AG09309 (cell line): ENCODE measurements around the gene ELOVL5.
A peak's percentile ranks its signal among the peaks of the same experiment; 100 is the strongest.

Experiments
- DNase-seq: peaks from one replicate; pipeline ENCODE4 v3.0.0-alpha.2; 2010; ENCODE audit warnings: low read depth
- H3K4me3 ChIP-seq: 2 replicates; pipeline ENCODE4 v1.5.1; 2011; ENCODE audit warnings: mild to moderate bottlenecking, low read depth, low read length, moderate library complexity; ENCODE audit not compliant: control insufficient read depth
- TF ChIP-seq, protein P1 (sequence below): IDR thresholded peaks from 2 replicates; pipeline ENCODE4 v1.5.1; 2011; ENCODE audit warnings: mild to moderate bottlenecking, low read depth, low read length, inconsistent platforms; ENCODE audit not compliant: insufficient read depth, control insufficient read depth; ENCODE audit errors: missing control alignments

ELOVL5 gene

DNA sequence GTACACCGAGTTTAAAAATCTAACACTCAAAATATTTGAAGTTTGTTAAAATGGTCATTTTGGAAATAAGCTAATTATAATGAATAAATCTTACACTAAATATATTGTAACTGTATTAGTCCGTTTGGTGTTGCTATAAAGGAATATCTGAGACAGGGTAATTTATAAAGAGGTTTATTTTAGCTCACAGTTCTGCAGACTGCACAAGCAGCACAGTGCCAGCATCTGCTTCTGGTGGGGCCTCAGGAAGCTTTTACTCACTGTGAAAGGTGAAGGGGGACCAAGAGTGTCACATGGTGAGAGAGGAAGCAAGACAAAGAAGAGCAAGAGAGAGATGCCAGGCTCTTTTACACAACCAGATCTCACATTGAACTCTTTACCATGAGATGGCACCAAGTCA, 17.1 kb downstream of the ELOVL5 start:
- TF ChIP-seq, protein P1, sequence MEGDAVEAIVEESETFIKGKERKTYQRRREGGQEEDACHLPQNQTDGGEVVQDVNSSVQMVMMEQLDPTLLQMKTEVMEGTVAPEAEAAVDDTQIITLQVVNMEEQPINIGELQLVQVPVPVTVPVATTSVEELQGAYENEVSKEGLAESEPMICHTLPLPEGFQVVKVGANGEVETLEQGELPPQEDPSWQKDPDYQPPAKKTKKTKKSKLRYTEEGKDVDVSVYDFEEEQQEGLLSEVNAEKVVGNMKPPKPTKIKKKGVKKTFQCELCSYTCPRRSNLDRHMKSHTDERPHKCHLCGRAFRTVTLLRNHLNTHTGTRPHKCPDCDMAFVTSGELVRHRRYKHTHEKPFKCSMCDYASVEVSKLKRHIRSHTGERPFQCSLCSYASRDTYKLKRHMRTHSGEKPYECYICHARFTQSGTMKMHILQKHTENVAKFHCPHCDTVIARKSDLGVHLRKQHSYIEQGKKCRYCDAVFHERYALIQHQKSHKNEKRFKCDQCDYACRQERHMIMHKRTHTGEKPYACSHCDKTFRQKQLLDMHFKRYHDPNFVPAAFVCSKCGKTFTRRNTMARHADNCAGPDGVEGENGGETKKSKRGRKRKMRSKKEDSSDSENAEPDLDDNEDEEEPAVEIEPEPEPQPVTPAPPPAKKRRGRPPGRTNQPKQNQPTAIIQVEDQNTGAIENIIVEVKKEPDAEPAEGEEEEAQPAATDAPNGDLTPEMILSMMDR: no peak
- no peak overlapping the region for H3K4me3 ChIP-seq
- no peak for DNase-seq

DNA sequence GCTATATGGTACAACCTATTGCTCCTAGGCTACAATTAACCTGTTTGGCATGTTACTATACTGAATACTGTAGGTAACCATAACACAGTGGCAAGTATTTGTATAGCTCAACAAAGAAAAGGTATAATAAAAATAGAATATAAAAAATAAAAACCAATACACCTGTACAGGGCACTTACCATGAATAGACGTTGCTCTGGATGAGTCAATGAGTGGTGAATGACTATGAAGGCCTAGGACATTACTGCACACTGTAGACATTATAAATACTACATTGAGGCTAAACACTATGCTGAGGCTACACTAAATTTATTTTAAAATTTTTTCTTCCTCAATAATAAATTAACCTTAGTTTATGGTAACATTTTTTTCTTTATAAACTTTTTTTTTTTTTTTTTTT, 18.6 kb downstream of the ELOVL5 start:
- H3K4me3 ChIP-seq: no peak overlapping the region
- TF ChIP-seq, protein P1: no peak
- DNase-seq: no peak

DNA sequence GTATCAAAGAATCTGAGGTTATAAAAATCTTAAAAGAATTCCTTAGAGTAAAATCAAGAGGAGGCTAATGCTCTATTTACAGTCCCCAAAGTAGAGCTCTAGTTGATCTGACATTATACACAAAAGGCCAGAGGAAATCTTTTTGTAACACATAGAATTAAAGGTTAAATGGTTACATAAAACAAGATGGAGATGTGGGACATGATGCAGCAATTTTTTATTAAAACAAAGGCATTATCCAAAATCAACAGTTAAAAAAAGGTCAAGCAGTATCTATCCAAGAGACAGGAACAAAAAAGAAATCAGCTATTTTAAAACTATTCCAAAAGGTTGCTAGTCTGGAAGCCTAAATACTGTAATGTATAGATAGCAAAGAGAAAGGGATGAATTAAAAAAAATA, 20.4 kb downstream of the ELOVL5 start:
- TF ChIP-seq, protein P1: no peak
- H3K4me3 ChIP-seq: no peak overlapping the region
- DNase-seq: no peak

DNA sequence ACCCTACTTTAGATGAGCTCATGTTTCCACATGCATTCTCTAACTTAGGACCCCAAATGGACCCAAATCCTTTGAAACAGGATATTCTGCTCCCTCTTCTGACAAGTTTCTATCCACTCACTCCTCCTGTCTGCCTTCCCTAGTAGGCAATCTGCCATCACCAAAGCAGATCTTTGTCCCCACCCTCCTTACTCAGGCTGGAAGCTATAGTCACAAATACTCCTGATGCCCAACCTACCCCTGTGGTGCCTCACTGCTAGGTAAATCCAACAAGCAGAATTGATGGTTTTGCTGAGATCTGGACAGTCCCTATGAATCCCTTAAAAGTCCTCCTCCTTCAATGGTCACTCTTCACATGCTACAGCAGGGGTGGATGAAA, 21.7 kb downstream of the ELOVL5 start:
- H3K4me3 ChIP-seq: no peak overlapping the region
- no peak for DNase-seq
- TF ChIP-seq, protein P1: no peak

DNA sequence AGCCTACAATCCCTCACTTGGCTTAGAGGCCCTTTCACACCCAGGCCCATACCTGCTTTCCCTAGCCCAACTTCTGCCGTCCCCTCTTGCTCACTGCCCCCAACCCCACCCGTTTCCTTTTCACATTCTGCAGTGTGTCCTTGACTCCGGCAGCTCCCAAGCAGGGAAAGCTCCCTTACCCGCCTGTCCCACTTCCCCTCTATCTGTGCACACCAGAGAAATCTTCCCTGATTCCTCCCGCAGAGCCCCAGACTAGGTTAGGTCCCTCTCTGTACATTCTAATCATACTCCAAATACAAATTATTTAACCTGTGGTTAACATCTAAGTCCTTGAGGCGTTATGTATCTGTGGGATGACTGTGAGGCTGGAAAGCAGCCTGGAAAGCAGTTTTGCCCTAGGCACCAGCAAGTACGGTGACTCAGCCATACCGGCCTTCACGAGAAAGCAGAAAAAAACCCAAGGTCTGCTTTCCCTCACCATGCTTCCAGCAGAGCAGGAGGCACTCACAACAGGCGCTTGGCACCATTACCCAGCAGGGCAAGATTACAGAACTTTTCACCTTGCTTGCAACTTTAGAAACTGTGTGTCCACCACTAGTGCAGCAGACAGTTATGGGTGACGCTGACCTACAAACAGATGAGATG, 22.3 kb downstream of the ELOVL5 start:
- TF ChIP-seq, protein P1: no peak
- DNase-seq: peak; percentile 97
- H3K4me3 ChIP-seq: no peak overlapping the region

DNA sequence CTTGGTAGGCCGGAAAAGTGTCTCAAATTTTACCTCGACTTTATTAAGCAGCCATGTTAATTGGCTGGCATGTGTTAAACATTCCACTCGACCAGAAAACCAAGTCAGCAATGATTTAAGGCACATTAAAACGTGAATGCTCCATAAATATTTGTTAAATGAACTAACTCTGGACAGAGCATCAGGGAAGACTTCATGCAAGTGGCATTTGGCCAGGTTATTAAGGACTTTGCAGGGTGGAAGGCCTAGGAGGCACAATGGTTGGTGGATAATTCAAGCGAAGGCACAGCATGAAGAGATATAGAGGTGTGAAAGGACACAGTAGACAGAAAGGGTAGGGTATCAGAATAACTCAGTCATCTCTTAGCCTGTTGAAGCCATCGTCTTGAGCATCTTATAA, 23.0 kb downstream of the ELOVL5 start:
- DNase-seq: no peak
- no peak overlapping the region for H3K4me3 ChIP-seq
- TF ChIP-seq, protein P1: no peak
